B cell (primary cell): ENCODE measurements around the gene SLC4A2.

Source experiments
- EZH2 ChIP-seq: IDR thresholded peaks from 2 replicates; pipeline ENCODE4 v1.6.1; 2012; ENCODE audit warnings: borderline replicate concordance, low read depth, mild to moderate bottlenecking, moderate library complexity, low read length; ENCODE audit not compliant: insufficient read depth, poor library complexity, severe bottlenecking
- TF ChIP-seq, protein P1 (sequence below): fragments of 200-600 bp; IDR thresholded peaks from one replicate; pipeline ENCODE4 v1.8.0; 2022; ENCODE audit warnings: antibody characterized with exemption, mild to moderate bottlenecking

DNA sequence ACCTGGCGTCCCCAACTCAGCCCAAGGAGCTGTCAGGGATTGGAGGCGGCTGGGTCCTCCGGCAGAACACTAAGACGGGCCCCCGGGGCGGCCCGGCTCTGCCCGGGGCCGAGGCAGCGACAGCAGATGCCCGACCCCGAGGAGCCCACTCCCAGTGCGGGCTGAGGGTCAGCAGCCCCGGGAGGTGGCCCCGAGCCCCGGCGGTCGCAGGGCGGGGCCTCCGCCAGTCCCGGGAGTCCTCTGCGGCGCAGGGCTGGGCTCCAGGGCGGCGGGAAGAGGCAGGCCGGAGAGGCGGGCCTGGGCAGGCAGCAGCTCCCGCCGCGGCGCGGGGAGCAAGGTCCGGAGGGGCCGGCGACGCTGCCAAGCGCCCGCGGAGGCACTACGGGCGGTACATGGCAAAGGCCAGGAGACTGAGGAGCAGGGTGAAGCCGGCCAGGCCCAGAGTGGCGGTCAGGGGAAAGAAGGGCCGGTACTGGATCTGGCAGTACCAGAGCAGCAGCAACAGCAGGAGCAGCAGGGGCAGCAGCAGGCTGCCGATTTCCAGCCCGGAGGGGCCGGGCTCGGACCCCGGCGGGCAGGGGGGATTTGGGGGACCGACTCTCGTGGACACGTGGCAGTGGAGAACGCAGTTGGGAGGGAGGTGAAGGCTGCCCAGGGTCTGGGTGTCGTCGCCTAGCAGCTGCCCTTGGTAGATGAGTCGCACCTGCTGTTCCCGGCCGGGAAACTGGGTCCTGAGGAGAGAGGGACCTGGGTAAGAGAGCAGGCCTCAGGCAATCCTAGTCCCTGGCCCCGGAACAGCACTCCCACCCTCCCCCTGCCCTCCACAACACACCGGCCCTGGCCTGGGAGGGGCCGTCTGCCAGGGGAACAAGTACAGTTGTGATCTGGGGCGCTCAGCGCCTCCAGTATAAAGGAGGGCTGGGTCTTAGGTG, 22.0 kb downstream of the SLC4A2 start:
- TF ChIP-seq, protein P1, sequence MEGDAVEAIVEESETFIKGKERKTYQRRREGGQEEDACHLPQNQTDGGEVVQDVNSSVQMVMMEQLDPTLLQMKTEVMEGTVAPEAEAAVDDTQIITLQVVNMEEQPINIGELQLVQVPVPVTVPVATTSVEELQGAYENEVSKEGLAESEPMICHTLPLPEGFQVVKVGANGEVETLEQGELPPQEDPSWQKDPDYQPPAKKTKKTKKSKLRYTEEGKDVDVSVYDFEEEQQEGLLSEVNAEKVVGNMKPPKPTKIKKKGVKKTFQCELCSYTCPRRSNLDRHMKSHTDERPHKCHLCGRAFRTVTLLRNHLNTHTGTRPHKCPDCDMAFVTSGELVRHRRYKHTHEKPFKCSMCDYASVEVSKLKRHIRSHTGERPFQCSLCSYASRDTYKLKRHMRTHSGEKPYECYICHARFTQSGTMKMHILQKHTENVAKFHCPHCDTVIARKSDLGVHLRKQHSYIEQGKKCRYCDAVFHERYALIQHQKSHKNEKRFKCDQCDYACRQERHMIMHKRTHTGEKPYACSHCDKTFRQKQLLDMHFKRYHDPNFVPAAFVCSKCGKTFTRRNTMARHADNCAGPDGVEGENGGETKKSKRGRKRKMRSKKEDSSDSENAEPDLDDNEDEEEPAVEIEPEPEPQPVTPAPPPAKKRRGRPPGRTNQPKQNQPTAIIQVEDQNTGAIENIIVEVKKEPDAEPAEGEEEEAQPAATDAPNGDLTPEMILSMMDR = no peak
- TF ChIP-seq EZH2 = no peak
